ENCODE measurements around the gene HSPA4L. TPM values are rescaled to one million over a fixed set of nuclear protein-coding genes. Genes with fewer than 3 reads are reported as not detected.

HSPA4L gene
- total and polyA plus RNA-seq, 7 donors = 0.36 to 8.2 (median 2.7) TPM

- 92 to 94% (median 94%) methylated on average over 3 of the region's 3 CpGs for WGBS, 3 donors
- ATAC-seq = no peak
- intact Hi-C loops (cut with DNase I) = no loop called here
- Histone ChIP-seq H3K27ac (no peak overlapping the region), H3K4me1 (no peaks in the 10 kb centered on the region), H3K36me3 (ENCODE audit: insufficient read depth in 1 of 2, low read depth in 1 of 2) (peaks cover 0 to 23% of the 10 kb centered on the region in 2 donors), H3K9me3 (no peaks in the 10 kb centered on the region), H3K4me3 (no peak overlapping the region), H3K27me3 (ENCODE audit: insufficient read depth in 3 of 3, low read length in 2 of 3) (no peaks in the 10 kb centered on the region)
- TF ChIP-seq, protein P1, sequence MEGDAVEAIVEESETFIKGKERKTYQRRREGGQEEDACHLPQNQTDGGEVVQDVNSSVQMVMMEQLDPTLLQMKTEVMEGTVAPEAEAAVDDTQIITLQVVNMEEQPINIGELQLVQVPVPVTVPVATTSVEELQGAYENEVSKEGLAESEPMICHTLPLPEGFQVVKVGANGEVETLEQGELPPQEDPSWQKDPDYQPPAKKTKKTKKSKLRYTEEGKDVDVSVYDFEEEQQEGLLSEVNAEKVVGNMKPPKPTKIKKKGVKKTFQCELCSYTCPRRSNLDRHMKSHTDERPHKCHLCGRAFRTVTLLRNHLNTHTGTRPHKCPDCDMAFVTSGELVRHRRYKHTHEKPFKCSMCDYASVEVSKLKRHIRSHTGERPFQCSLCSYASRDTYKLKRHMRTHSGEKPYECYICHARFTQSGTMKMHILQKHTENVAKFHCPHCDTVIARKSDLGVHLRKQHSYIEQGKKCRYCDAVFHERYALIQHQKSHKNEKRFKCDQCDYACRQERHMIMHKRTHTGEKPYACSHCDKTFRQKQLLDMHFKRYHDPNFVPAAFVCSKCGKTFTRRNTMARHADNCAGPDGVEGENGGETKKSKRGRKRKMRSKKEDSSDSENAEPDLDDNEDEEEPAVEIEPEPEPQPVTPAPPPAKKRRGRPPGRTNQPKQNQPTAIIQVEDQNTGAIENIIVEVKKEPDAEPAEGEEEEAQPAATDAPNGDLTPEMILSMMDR (IDR thresholded peaks at IDR 0.05) = no peak
- DNase-seq = no peak
Observed at GRCh38 chr4:127810551-127810950, 28.4 kb downstream of the HSPA4L start.

DNA sequence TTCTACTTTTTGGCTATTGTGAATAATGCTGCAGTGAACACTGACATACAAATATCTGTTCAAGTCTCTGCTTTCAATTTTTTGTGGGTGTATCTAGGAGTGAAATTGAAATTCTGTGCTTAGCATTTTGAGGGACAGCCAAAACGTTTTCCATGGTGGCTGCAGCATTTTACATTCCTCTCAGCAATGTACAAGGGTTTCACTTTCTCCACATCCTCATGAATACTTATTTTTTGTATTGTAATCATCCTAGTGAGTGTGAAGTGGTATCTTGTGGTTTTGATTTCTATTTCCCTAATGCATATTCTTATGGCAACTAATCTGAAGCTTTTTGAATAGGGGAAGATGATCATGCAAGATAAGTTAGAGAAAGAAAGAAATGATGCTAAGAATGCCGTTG lies 40.3 kb downstream of the HSPA4L start:
- TF ChIP-seq, protein P1 (IDR thresholded peaks at IDR 0.05) = no peak
- no peaks in the 10 kb centered on the region for H3K4me1 ChIP-seq
- H3K36me3 ChIP-seq (ENCODE audit: insufficient read depth in 1 of 2, low read depth in 1 of 2) = peaks cover 0 to 26% of the 10 kb centered on the region in 2 donors
- intact Hi-C loops (cut with DNase I) = no loop called here
- no peaks in the 10 kb centered on the region for H3K9me3 ChIP-seq
- 48 to 54% (median 53%) methylated on average over 2 of the region's 2 CpGs for WGBS, 3 donors
- no peak for ATAC-seq
- H3K4me3 ChIP-seq = no peak overlapping the region
- DNase-seq = no peak
- no peak overlapping the region for H3K27ac ChIP-seq
- H3K27me3 ChIP-seq (ENCODE audit: insufficient read depth in 3 of 3, low read length in 2 of 3) = no peaks in the 10 kb centered on the region

DNA sequence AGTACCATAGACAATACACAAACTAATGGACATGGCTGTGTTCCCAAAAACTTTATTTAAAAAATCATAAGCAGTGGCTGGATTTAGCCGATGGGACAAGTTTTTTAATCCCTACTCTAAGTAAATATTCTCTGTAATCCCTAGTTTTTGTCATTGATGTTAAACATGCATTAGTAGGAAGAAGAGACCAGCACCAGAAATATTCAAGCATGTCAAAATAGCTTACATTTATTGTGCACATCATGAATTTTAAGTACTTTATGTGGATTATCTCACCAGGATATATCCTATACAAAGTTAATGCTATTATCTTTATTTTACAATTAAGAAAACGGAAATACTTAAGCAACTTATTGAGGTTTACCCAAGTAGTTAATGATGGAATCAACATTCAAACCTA lies 46.0 kb downstream of the HSPA4L start:
- TF ChIP-seq, protein P1 (IDR thresholded peaks at IDR 0.05) = no peak
- Histone ChIP-seq H3K36me3 (ENCODE audit: insufficient read depth in 1 of 2, low read depth in 1 of 2) (peaks cover 0 to 16% of the 10 kb centered on the region in 2 donors), H3K27me3 (ENCODE audit: insufficient read depth in 3 of 3, low read length in 2 of 3) (no peaks in the 10 kb centered on the region), H3K27ac (no peak overlapping the region), H3K9me3 (no peaks in the 10 kb centered on the region), H3K4me1 (no peaks in the 10 kb centered on the region), H3K4me3 (no peak overlapping the region)
- no peak for DNase-seq
- intact Hi-C loops (cut with DNase I) = no loop called here
- no peak for ATAC-seq
- 88 to 93% (median 91%) methylated on average over 2 of the region's 2 CpGs for WGBS, 3 donors

DNA sequence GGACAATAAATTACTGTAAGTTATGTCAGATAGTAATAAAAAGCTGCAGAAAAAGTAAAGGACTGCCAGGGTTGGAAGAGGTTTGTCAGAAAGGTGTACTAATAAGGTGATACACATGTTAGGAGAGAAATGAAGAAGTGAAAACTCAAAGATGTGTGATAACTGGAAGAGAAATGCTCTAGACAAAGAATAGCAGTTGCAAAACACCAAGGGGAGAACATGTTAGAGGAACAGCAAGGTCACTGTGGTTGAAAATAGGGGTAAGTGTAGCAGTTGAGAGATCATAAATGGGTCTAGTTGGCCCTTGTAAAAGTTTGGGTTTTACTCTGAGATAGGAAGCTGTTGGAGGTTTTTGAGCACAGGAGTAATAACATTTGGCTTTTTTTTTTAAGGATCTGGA lies 46.9 kb downstream of the HSPA4L start:
- peaks cover 0 to 22% of the 10 kb centered on the region in 2 donors for H3K36me3 ChIP-seq (ENCODE audit: insufficient read depth in 1 of 2, low read depth in 1 of 2)
- intact Hi-C loops (cut with DNase I) = no loop called here
- no peaks in the 10 kb centered on the region for H3K9me3 ChIP-seq
- TF ChIP-seq, protein P1 (IDR thresholded peaks at IDR 0.05) = no peak
- H3K4me1 ChIP-seq = no peaks in the 10 kb centered on the region
- H3K27me3 ChIP-seq (ENCODE audit: insufficient read depth in 3 of 3, low read length in 2 of 3) = no peaks in the 10 kb centered on the region
- H3K27ac ChIP-seq = no peak overlapping the region
- ATAC-seq (no peak), DNase-seq (no peak)
- H3K4me3 ChIP-seq = no peak overlapping the region

- Histone ChIP-seq H3K27ac (no peak overlapping the region), H3K4me1 (no peaks in the 10 kb centered on the region), H3K4me3 (no peak overlapping the region), H3K9me3 (no peaks in the 10 kb centered on the region), H3K27me3 (ENCODE audit: insufficient read depth in 3 of 3, low read length in 2 of 3) (no peaks in the 10 kb centered on the region), H3K36me3 (ENCODE audit: insufficient read depth in 1 of 2, low read depth in 1 of 2) (peaks cover 0 to 20% of the 10 kb centered on the region in 2 donors)
- intact Hi-C loops (cut with DNase I) = no loop called here
- no peak for ATAC-seq
- DNase-seq = no peak
- TF ChIP-seq, protein P1 (IDR thresholded peaks at IDR 0.05) = no peak
- 85 to 91% (median 88%) methylated on average over 4 of the region's 4 CpGs for WGBS, 3 donors
Observed at GRCh38 chr4:127832585-127832984, 50.5 kb downstream of the HSPA4L start.

Data from psoas muscle (tissue), 8 donors.